GM21576 (cell line): Measurements from ENCODE around the gene CYP4F12.
"Not testable (repeated sequence)": the region's sequence is repeated elsewhere in the genome, so short reads cannot be mapped to it uniquely, and the experiment has no call there.

ENCODE experiments used
- ATAC-seq: cut with Tn5 transposase; IDR thresholded peaks from one replicate; pipeline ENCODE4 v1.9.1; 2021; ENCODE audit warnings: mild to moderate bottlenecking, moderate library complexity; ENCODE audit not compliant: unreplicated experiment

Gene CYP4F12

DNA sequence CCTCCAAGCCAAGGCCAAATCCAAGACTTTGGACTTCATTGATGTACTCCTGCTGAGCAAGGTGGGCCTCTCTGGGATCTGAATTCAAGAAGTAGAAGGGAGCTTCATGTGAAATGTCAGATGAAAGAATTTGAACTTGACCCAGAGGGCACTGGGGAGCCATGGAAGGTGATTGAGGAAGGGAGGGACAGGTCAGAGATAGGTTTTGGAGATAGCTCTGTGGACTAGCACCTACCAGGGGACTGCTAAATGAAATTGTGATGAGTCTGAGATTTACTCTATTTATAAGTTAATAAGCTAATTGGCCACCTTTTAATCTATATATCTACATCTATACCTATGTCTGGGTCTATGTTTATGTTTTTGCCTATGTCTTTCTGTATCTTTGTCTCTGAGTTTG, 22.8 kb upstream of the CYP4F12 start:
- ATAC-seq: not testable (repeated sequence)

DNA sequence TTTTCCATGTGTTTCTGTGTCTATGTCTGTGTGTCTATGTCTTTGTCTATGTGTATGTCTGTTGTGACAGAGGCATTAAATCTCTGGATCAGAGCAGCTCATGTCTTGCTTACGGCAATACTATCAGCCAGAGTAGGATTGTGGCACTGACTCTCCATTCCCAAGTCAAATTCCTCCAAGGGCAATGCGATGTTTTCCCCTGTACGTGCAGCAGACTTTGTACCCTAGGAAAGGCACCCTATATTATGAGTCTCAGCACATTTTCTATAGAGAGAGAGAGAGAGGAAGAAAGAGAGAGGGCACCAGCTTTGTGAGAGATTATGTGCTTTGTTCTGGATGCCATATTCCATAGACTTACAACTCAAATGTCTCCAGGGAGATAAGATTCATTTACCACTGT, 21.1 kb upstream of the CYP4F12 start:
- no peak for ATAC-seq

GRCh38 chr19:15652559-15653278, 20.2 kb upstream of the CYP4F12 start:
- ATAC-seq: no peak

DNA sequence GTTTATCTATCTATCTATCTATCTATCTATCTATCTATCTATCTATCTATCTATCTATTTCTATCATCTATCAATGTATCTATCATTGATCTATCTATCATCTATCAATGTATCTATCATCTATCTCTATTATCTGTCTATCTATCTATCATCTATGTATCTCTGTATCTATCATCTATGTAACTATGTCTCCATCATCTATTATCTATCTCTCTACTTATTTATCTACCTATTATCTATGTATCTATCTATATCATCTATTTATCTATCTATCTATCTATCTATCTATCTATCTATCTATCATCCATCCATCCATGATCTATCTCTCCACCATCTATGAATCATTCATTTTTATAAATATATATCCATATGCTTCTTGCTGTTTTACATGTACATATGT, 16.4 kb upstream of the CYP4F12 start:
- no peak for ATAC-seq

DNA sequence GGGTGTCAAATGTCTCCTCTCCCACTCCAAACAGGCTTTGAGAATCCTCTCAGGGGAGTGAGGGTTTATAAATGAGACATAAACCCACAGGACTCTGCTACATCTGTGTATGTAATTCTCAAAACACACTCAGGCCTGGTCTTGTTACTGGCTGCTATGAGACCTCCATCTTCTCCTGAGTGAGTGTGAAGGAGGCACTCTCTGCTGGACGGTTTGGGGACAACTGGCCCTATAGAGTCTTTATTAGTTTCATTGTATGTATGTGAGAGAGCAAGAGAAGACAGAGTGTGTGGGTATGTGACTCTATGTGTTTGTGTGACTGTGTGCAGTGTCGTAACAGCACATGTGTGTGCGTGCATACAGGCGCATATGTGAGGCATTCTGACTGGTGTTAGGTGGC, 9.6 kb upstream of the CYP4F12 start:
- no peak for ATAC-seq

GRCh38 chr19:15666186-15666585, 6.7 kb upstream of the CYP4F12 start:
- ATAC-seq: no peak

GRCh38 chr19:15666883-15667282, 6.0 kb upstream of the CYP4F12 start:
- ATAC-seq: no peak

GRCh38 chr19:15669440-15669839, 3.4 kb upstream of the CYP4F12 start:
- ATAC-seq: no peak

GRCh38 chr19:15669891-15670290, 3.0 kb upstream of the CYP4F12 start:
- no peak for ATAC-seq

- no peak for ATAC-seq
Measured at GRCh38 chr19:15671237-15671821, 1.6 kb upstream of the CYP4F12 start.

DNA sequence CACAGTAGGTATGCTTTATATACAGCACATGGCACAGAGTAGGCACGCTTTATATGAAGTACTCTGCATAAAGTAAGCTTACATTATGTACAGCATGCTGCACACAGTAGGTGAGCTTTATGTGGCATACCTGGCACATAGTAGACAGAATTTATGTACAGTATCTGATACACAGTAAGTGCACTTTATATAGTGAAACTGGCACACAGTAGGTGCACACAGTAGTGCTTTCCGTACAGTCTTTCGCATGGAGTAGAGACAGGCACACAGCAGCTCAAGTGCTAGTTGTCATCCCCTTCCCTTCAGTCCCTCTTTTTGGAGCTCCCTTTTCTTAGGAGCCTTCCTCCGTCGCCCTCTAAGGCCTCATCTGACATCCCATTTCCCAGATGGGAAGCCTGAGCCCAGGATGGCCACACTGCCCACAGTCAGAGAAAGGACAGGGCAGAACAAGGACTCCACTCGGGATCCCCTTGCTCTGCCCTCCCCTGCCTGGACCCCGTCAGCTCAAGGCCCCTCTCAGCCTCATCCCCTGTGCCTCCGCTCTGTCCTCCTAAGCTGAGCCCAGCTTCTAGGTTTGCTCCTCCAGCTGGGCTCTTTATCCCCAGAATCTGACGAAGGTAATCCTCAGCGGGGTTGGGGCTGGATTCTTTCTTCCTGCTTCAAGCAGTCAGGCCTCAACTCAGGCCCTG, 852 bp upstream of the CYP4F12 start:
- no peak for ATAC-seq

GRCh38 chr19:15673176-15673654, 328 bp downstream of the CYP4F12 start:
- no peak for ATAC-seq

DNA sequence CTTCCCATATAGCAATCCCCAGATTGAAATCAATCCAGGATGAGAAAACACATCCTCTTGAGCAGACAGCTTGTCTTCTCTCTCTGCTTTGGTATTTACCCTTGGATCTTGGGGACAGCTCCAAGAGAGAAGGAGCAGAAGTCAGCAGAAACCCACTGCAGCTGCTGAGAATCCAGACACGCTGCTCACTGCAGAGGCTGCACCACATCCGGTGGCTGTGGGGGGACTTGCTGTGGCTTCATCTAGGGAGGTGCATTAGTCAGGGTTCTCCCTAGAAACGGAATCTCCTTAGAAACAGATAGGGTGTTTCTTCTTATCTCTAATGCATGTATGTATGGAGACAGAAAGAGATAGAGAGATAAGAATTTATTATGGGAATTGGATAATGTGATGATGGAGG, 2.7 kb downstream of the CYP4F12 start:
- ATAC-seq: no peak

DNA sequence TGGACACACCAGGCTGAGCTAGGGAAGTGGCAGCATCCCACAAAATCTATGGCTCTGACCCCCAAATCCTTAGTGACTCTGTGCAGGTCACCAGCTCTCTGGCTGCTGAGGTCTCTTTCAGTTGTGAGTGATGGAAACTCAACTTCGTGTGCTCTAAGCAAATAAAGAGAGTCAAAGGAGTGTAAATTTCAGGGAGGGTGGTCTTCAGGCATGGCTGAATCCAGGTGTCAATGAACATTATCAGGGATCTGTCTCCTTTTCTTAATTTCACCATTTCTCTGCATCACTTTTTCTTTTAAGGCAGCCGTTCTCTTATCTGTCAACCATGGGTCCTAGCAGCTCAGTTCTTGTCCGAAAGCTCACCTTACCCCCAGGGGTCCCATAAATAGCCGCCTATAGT, 6.2 kb downstream of the CYP4F12 start:
- no peak for ATAC-seq

DNA sequence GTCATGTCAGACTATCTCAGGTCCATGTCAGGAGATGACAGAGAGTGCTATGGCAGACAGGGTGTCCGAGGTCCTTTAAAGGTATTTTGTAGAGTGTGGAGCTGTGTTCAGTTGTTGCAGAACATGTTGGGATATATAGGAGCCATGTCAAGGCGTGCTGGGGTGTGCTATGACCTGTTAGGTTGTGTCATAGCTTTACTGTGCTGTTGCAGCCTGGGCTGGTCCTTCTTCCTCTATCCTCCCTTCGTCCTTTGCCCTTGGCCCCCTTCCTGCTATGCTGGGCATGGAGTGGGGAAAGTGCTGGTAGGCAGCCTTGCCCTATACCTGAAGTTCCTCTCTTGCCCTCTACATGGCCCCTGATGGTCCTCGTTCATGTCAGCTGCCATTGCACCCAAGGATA, 7.0 kb downstream of the CYP4F12 start:
- not testable (repeated sequence) for ATAC-seq

GRCh38 chr19:15680478-15681322, 7.8 kb downstream of the CYP4F12 start:
- no peak for ATAC-seq

- ATAC-seq: no peak
Measured at GRCh38 chr19:15683411-15683810, 10.5 kb downstream of the CYP4F12 start.

GRCh38 chr19:15684828-15685227, 11.9 kb downstream of the CYP4F12 start:
- ATAC-seq: no peak

GRCh38 chr19:15696654-15697194, 23.8 kb downstream of the CYP4F12 start:
- ATAC-seq: no peak

DNA sequence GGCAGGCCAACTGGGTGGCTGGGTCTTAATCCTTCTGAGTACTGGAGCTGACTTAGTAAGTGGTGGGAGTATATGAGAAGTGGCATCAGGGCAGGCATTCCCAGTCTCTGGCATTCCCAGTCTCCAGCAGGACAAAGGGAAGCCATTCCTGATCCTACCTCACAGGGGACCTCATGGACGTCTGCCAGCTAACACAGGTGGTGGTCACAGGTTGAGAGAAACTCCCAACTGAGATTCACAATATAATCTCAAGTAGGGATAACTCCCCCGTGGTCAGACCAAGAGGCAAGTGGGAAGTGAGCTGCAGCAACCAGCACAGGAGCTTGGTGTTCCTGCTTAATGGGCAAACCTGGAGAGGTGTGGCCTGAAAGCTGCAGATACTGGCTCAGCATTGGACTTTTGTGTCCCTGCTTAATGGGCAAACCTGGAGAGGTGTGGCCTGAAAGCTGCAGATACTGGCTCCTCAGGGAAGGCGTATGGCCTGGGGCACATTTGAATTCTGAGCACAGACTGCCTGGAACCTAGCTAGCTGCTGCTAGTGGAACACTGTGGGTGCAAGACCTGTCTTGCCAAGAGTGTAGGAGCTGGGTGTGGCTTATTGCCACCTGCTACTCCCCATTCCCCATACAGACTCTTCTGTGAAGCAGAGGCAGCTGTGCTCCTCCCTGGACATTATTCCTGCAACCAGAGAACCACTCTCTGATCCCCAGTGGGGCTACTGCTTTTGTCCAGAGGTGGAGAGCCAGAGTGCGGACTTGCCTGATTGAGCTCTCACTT, 29.1 kb downstream of the CYP4F12 start:
- no peak for ATAC-seq
